Endothelial cell of hepatic sinusoid (primary cell): ENCODE data around the gene FOXN3.

Experiments
- in situ Hi-C: cut with HindIII; loops from 2 replicates; pipeline ENCODE4 v1.10.0; 2017; ENCODE audit warnings: low sequenced_read_pairs

Gene FOXN3

DNA sequence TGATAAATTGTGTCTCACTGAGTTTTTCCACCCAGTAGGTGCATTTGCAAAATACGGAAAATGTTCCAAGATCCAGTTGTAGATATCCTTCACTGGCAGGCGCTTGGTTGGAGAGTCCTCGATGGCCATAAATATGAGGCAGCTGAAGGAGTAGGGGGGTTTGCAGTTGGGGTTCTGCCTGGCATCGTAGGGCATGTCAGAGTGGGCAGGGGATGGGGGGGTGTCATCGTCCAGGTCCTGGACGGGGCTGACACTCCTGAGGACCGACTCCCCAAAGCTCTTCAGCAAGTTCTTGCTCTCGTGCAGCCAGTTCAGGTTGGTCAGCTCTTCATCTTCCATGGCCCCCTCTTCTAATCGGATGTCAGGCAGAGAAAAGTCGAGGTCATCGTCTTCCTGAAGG lies 5.1 kb downstream of the FOXN3 start:
- in situ Hi-C loops, result no loop called here

DNA sequence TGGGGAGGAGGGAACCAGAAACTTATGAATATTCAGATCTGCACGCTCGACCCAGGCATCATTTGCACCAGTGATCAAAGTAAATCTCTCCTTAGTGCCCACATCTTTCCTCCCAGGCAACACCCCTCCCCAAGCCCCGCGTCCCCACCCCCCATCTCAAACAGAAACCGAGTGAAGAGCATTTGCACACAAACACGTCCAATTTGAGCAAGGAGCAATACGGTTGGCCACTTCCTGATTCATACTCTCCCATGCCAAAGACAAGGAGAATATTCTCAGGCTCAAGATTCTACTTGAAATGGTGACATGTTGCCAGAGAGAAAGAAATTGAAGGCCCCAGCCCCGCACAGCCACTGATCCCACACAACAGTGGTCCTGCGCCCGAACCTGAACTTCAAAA lies 7.1 kb downstream of the FOXN3 start:
- in situ Hi-C loops, result loop anchor here (5.0 kb wide), 1 partner anchor 93 kb away; no protein-coding TSS in a partner anchor

DNA sequence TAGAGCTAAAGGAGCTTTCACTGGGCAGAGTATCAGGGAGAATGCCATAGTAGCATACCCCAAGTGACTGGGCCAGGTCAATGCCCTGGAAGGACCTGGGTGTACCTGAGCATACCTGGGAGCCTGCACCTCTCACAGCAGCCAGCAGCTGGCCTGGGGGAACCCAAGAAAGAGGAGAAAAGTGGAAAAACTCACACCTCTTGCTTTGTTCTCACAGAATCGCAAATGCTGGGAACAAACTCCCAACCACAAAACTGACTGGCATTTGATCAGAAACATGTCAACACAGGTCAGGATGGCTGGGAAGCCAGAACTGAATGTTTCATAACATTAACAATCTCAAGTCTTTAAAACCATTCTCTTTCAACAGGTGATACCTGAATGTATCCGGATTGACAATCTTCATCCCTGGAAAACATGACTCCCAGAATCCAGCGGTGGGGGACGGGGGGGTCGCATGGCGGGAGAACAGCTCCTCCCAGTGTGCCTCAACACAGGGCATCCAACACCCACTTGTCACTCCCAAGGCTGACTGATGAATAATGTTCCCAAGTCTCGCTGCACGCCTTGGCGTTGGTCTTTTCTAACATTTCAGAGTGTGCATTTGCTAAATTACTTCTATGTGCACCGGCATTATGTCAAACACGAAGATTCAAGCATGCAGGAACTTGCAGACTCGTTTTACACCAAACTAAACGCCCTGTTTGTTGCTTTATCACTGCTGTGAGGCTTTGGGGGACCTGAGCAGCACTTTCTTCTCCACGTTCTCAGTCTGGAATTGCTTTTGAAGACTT lies 7.9 kb downstream of the FOXN3 start:
- in situ Hi-C loops, result loop anchor here (5.0 kb wide), 1 partner anchor 92 kb away; no protein-coding TSS in a partner anchor

DNA sequence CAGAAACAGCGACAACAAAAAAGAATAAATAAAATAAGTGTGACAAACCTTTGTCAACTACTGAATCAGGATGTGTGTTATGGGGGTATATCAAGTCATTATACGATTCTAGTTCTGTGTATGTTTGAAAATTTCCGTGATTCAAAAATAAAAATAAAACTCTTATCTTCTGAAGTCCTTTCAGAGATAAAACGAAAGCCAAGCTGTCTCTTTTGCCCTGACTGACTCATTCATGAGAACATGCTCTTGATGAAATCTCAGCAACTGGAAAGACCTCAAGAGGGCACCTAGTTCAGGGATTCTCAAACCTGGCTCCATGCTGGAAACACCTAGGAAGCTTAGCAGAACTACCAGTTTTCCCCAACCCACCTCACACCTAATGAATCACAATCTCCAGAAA lies 9.2 kb downstream of the FOXN3 start:
- in situ Hi-C loops, result loop anchor here (5.0 kb wide), 1 partner anchor 91 kb away; no protein-coding TSS in a partner anchor

DNA sequence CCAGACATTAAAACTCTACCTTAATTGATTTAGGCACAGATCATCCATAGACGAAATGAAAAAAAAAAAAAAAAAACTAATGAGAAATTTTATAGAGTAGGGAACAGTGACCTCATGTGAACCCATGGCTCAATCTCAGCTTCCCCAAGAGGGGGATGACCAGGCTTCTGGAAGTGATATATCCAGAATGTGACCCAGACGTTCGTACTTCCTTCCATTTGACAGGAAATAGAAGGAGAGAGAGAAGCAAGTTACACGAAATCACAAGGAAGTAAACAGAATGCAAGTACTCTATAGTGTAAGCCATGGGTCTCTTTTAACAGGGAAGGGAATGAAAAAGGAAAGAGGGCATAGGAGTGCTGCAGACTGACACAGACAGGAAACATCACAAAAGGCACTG lies 10.1 kb downstream of the FOXN3 start:
- in situ Hi-C loops, result loop anchor here (5.0 kb wide), 1 partner anchor 90 kb away; no protein-coding TSS in a partner anchor

- in situ Hi-C loops, result loop anchor here (5.0 kb wide), 1 partner anchor 89 kb away; no protein-coding TSS in a partner anchor
Observed at GRCh38 chr14:89406361-89406760, 10.7 kb downstream of the FOXN3 start.

DNA sequence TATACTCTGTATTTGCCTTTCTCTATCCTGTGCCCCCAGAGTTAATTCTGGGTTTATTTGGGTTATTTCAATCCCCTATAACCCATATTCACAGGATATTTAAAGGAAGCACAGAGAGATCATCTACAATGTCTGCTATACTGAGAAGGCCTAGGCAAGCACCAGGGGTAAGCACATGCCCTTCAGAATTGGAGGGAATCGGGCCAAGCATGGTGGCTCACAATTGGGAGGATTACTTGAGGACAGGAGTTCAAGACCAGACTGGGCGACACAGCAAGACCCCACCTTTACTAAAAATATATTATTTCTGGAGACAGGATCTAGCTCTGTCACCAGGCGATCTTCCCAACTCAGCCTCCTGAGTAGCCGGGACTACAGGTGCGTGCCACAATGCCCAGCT lies 11.3 kb downstream of the FOXN3 start:
- in situ Hi-C loops, result loop anchor here (5.0 kb wide), 1 partner anchor 88 kb away; no protein-coding TSS in a partner anchor

DNA sequence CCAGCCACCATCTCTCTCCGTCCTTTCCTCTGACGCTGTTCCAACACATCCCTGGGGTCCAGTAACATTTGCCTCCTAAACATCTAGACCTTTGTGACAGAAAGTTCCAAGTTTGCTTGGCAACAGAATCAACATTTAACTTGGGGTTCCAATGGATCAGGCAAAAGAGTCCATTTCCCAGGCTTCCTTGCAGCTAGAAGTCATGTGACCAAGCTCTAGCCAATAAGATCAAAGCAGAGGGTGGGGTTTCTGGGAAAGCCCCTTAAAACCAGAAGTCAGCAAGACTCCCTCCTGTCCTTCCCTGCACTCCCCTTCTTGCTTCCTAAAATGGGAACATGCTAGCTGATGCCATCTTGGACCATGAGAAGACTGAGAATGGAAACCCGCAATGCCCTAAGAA lies 14.7 kb downstream of the FOXN3 start:
- in situ Hi-C loops, result no loop called here

- in situ Hi-C loops, result no loop called here
Observed at GRCh38 chr14:89401761-89402160, 15.3 kb downstream of the FOXN3 start.

DNA sequence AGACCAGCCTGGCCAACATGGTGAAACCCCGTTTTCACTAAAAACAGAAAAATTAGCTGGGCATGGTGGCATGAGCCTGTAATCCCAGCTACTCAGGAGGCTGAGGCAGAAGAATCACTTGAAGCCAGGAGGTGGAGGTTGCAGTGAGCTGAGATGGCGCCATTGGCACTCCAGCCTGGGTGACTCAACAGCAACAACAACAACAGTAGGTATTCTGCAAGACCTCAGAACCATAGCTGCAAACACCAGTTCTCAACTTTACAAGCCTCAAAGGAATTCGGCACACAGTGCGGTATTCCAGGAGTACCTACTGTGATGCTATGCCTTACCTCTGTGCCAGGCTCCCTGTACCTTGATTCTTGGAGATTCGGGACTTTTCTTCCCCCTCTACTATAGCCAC lies 15.8 kb downstream of the FOXN3 start:
- in situ Hi-C loops, result no loop called here

GRCh38 chr14:89400529-89400928 lies 16.5 kb downstream of the FOXN3 start:
- in situ Hi-C loops, result no loop called here

GRCh38 chr14:89399594-89400068 lies 17.4 kb downstream of the FOXN3 start:
- in situ Hi-C loops, result no loop called here

GRCh38 chr14:89399157-89399556 lies 17.9 kb downstream of the FOXN3 start:
- in situ Hi-C loops, result no loop called here

GRCh38 chr14:89397569-89398230 lies 19.3 kb downstream of the FOXN3 start:
- in situ Hi-C loops, result no loop called here

DNA sequence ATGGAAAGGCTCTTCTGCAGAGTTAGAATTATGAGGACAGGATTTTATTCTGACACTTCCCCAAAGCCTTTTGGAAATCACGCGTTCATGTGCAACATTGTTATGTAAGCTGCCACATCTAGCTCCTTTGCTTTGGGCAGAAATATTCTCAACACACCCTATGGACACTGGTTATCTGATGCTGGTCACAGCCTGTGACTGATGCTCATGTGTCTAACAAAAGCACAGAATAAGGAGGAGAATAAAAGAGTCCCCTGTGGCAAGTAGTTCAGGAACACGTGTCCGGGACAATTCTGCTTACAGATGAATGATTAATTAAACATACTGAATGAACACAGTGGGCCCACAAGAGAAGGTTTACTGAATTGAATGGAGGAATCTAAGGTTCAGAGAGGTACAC lies 22.1 kb downstream of the FOXN3 start:
- in situ Hi-C loops, result no loop called here

GRCh38 chr14:89393222-89393745 lies 23.7 kb downstream of the FOXN3 start:
- in situ Hi-C loops, result no loop called here

GRCh38 chr14:89392181-89392580 lies 24.9 kb downstream of the FOXN3 start:
- in situ Hi-C loops, result no loop called here

- in situ Hi-C loops, result no loop called here
Observed at GRCh38 chr14:89391556-89391955, 25.5 kb downstream of the FOXN3 start.

- in situ Hi-C loops, result no loop called here
Observed at GRCh38 chr14:89391123-89391522, 25.9 kb downstream of the FOXN3 start.

- in situ Hi-C loops, result no loop called here
Observed at GRCh38 chr14:89388853-89389252, 28.2 kb downstream of the FOXN3 start.

- in situ Hi-C loops, result no loop called here
Observed at GRCh38 chr14:89387922-89388685, 28.9 kb downstream of the FOXN3 start.
